ENCODE measurements around the gene KRCC1. TPM values are rescaled to one million over a fixed set of nuclear protein-coding genes. Genes with fewer than 3 reads are reported as not detected.

KRCC1 gene
- total RNA-seq, result 10.0 TPM

- ATAC-seq (peak; percentile 92), DNase-seq (ENCODE audit: low spot score) (peak; percentile 97)
Measured at GRCh38 chr2:88055371-88056128, at the start of gene KRCC1. Gene KRCC1 (minus strand): TSS chr2:88055783. CDS start chr2:88028563, 27,220 bp downstream.

- DNase-seq (ENCODE audit: low spot score) (peak; percentile 76), ATAC-seq (peak; percentile 93)
Measured at GRCh38 chr2:88100489-88100858, 44.9 kb upstream of the KRCC1 start.

- DNase-seq (ENCODE audit: low spot score) (no peak), ATAC-seq (peak; percentile 64)
Measured at GRCh38 chr2:88099798-88100488, 44.4 kb upstream of the KRCC1 start.

- ATAC-seq, result no peak
- DNase-seq (ENCODE audit: low spot score), result no peak
Measured at GRCh38 chr2:88098558-88098900, 42.9 kb upstream of the KRCC1 start.

- DNase-seq (ENCODE audit: low spot score) (no peak), ATAC-seq (no peak)
Measured at GRCh38 chr2:88097891-88098557, 42.4 kb upstream of the KRCC1 start.

- no peak for ATAC-seq
Measured at GRCh38 chr2:88097192-88097591, 41.6 kb upstream of the KRCC1 start.

GRCh38 chr2:88096708-88097107 is 41.1 kb upstream of the KRCC1 start:
- ATAC-seq (no peak), DNase-seq (ENCODE audit: low spot score) (no peak)

More at GRCh38 chr2:88097192-88097591, 41.6 kb upstream of the KRCC1 start:
- DNase-seq (ENCODE audit: low spot score), result no peak

- no peak for ATAC-seq
- DNase-seq (ENCODE audit: low spot score), result no peak
Measured at GRCh38 chr2:88095022-88095421, 39.4 kb upstream of the KRCC1 start.

- no peak for DNase-seq (ENCODE audit: low spot score)
- no peak for ATAC-seq
Measured at GRCh38 chr2:88092773-88093172, 37.2 kb upstream of the KRCC1 start.

- ATAC-seq (no peak), DNase-seq (ENCODE audit: low spot score) (no peak)
Measured at GRCh38 chr2:88091943-88092342, 36.4 kb upstream of the KRCC1 start.

- no peak for DNase-seq (ENCODE audit: low spot score)
- ATAC-seq, result no peak
Measured at GRCh38 chr2:88090446-88091283, 35.1 kb upstream of the KRCC1 start.

- ATAC-seq (no peak), DNase-seq (ENCODE audit: low spot score) (no peak)
Measured at GRCh38 chr2:88088999-88089398, 33.4 kb upstream of the KRCC1 start.

- ATAC-seq (no peak), DNase-seq (ENCODE audit: low spot score) (no peak)
Measured at GRCh38 chr2:88087763-88088162, 32.2 kb upstream of the KRCC1 start.

- DNase-seq (ENCODE audit: low spot score) (no peak), ATAC-seq (no peak)
Measured at GRCh38 chr2:88087073-88087472, 31.5 kb upstream of the KRCC1 start.

- DNase-seq (ENCODE audit: low spot score) (no peak), ATAC-seq (no peak)
Measured at GRCh38 chr2:88086401-88086800, 30.8 kb upstream of the KRCC1 start.

GRCh38 chr2:88085602-88086001 is 30.0 kb upstream of the KRCC1 start:
- DNase-seq (ENCODE audit: low spot score) (no peak), ATAC-seq (no peak)

- ATAC-seq (no peak), DNase-seq (ENCODE audit: low spot score) (no peak)
Measured at GRCh38 chr2:88085099-88085498, 29.5 kb upstream of the KRCC1 start.

GRCh38 chr2:88082781-88083180 is 27.2 kb upstream of the KRCC1 start:
- DNase-seq (ENCODE audit: low spot score) (no peak), ATAC-seq (no peak)

- ATAC-seq (no peak), DNase-seq (ENCODE audit: low spot score) (no peak)
Measured at GRCh38 chr2:88081924-88082608, 26.5 kb upstream of the KRCC1 start.

GRCh38 chr2:88080545-88080944 is 25.0 kb upstream of the KRCC1 start:
- no peak for DNase-seq (ENCODE audit: low spot score)
- no peak for ATAC-seq
